GM18508 (cell line): ENCODE data around the gene EXD2.
"Not testable (repeated sequence)": the region's sequence is repeated elsewhere in the genome, so short reads cannot be mapped to it uniquely, and the experiment has no call there.

Source experiments
- ATAC-seq: cut with Tn5 transposase; IDR thresholded peaks from one replicate; pipeline ENCODE4 v1.9.1; 2021; ENCODE audit warnings: moderate number of reproducible peaks; ENCODE audit not compliant: insufficient read depth, unreplicated experiment

EXD2 gene

GRCh38 chr14:69270795-69271708 is 79.8 kb downstream of the EXD2 start:
- no peak for ATAC-seq

- no peak for ATAC-seq
Observed at GRCh38 chr14:69274321-69274720, 83.0 kb downstream of the EXD2 start.

GRCh38 chr14:69275331-69275730 is 84.0 kb downstream of the EXD2 start:
- ATAC-seq, result no peak

- ATAC-seq, result not testable (repeated sequence)
Observed at GRCh38 chr14:69277356-69277755, 86.1 kb downstream of the EXD2 start.

- ATAC-seq, result no peak
Observed at GRCh38 chr14:69280746-69281291, 89.5 kb downstream of the EXD2 start.

- no peak for ATAC-seq
Observed at GRCh38 chr14:69281450-69282169, 90.3 kb downstream of the EXD2 start.

GRCh38 chr14:69282448-69282847 is 91.2 kb downstream of the EXD2 start:
- ATAC-seq, result no peak

GRCh38 chr14:69284170-69284569 is 92.9 kb downstream of the EXD2 start:
- no peak for ATAC-seq

GRCh38 chr14:69285661-69286255 is 94.5 kb downstream of the EXD2 start:
- ATAC-seq, result no peak

- no peak for ATAC-seq
Observed at GRCh38 chr14:69287098-69288010, 96.1 kb downstream of the EXD2 start.

- ATAC-seq, result no peak
Observed at GRCh38 chr14:69288011-69288771, 96.9 kb downstream of the EXD2 start.

- no peak for ATAC-seq
Observed at GRCh38 chr14:69288956-69289705, 97.8 kb downstream of the EXD2 start.

- no peak for ATAC-seq
Observed at GRCh38 chr14:69289811-69290520, 98.7 kb downstream of the EXD2 start.

GRCh38 chr14:69290881-69291280 is 99.6 kb downstream of the EXD2 start:
- ATAC-seq, result not testable (repeated sequence)

GRCh38 chr14:69291396-69291795 is 100.1 kb downstream of the EXD2 start:
- no peak for ATAC-seq

GRCh38 chr14:69291891-69292561 is 100.7 kb downstream of the EXD2 start:
- no peak for ATAC-seq
